Smooth muscle cell (in vitro differentiated cells): ENCODE results near the gene MINAR1. TPM values are rescaled to one million over a fixed set of nuclear protein-coding genes. Genes with fewer than 3 reads are reported as not detected.

Experiments used
- DNase-seq: peaks from one replicate; lab custom pipeline; 2025; ENCODE audit not compliant: unreplicated experiment; lab: John Stamatoyannopoulos, UW
- H2AFZ ChIP-seq: fragments of 200-600 bp; sonication (generic); 2 replicates; pipeline ENCODE4 v1.6.0; 2016; ENCODE audit warnings: antibody characterized with exemption, low read depth, mild to moderate bottlenecking
- H3F3A ChIP-seq: fragments of 200-600 bp; sonication (generic); 2 replicates; pipeline ENCODE4 v1.6.0; 2017; ENCODE audit warnings: antibody characterized with exemption, low read depth
- H3K27ac ChIP-seq: fragments of 200-600 bp; sonication (generic); 2 replicates; pipeline ENCODE4 v1.5.1; 2016; ENCODE audit warnings: low read depth, mild to moderate bottlenecking
- H3K27me3 ChIP-seq: fragments of 200-600 bp; sonication (generic); 2 replicates; pipeline ENCODE4 v1.6.1; 2016; ENCODE audit warnings: low read depth, mild to moderate bottlenecking
- H3K36me3 ChIP-seq: fragments of 200-600 bp; sonication (generic); 2 replicates; pipeline ENCODE4 v1.5.1; 2016; ENCODE audit warnings: low read depth
- H3K4me1 ChIP-seq: fragments of 200-600 bp; sonication (generic); 2 replicates; pipeline ENCODE4 v1.5.1; 2016; ENCODE audit warnings: low read depth
- H3K4me2 ChIP-seq: fragments of 200-600 bp; sonication (generic); 2 replicates; pipeline ENCODE4 v1.6.0; 2016; ENCODE audit warnings: mild to moderate bottlenecking
- H3K4me3 ChIP-seq: fragments of 200-600 bp; sonication (generic); 2 replicates; pipeline ENCODE4 v1.5.1; 2016; ENCODE audit warnings: mild to moderate bottlenecking
- H3K79me2 ChIP-seq: fragments of 200-600 bp; sonication (generic); 2 replicates; pipeline ENCODE4 v1.6.0; 2016; ENCODE audit warnings: low read depth, mild to moderate bottlenecking
- H3K9ac ChIP-seq: fragments of 200-600 bp; sonication (generic); 2 replicates; pipeline ENCODE4 v1.6.0; 2016; ENCODE audit warnings: low read depth
- H3K9me3 ChIP-seq: fragments of 200-600 bp; sonication (generic); replicated peaks from 2 replicates; pipeline ENCODE4 v1.5.1; 2016; ENCODE audit warnings: low read depth
- H4K20me1 ChIP-seq: fragments of 200-600 bp; sonication (generic); 2 replicates; pipeline ENCODE4 v1.6.0; 2016; ENCODE audit warnings: low read depth
- WGBS: methylation state at CpG from one replicate; pipeline ENCODE4 v1.1.7; 2016; ENCODE audit warnings: low lambda C conversion rate; 5-methylcytosine and 5-hydroxymethylcytosine counted together
- polyA plus RNA-seq: library from polyadenylated mRNA; unstranded; fragments of >200 nt; fragmentation: Nextera tagmentation; extraction: Ambion mirVana; gene quantifications from 2 replicates; pipeline ENCODE4 v1.2.1, GENCODE V29; 2016
- total RNA-seq: library from RNA; depleted of rRNA; stranded (reverse); fragments of >200 nt; gene quantifications from 2 replicates; pipeline ENCODE4 v1.2.3, GENCODE V29; 2014
- TF ChIP-seq, protein P1 (sequence below): fragments of 200-600 bp; sonication (generic); IDR thresholded peaks from 2 replicates; pipeline ENCODE4 v1.5.1; 2017; ENCODE audit warnings: borderline replicate concordance, mild to moderate bottlenecking, antibody characterized with exemption; ENCODE audit not compliant: insufficient read depth, poor library complexity, severe bottlenecking

MINAR1 gene
- total and polyA plus RNA-seq, 2 experiments from 2014 or later: 4.9 to 21.3 TPM

DNA sequence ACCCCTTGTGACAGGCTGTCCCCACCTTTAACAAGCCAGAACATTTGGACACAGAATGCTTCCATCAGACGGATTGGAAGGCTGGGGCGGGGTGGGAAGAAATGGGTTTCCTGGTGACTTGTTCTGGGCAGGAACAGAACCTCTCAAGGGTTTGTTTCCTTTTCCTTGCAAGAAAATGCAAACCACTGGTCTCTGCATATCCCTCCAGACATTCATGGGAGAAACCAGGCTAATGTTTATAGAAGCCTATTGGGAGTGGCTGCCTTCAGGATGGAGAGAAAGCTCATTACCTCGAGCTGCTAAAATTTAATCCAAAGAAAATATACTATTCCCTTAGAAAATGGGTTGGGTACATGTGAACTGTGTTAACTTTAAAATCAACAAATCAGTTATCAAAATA, 21.9 kb downstream of the MINAR1 start:
- Histone ChIP-seq H3K9me3 (no peaks in the 10 kb centered on the region), H3K4me1 (no peaks in the 10 kb centered on the region), H2AFZ (no peak overlapping the region), H4K20me1 (peaks cover 12% of the 10 kb centered on the region), H3K36me3 (no peaks in the 10 kb centered on the region), H3K27ac (no peak overlapping the region), H3K9ac (no peak overlapping the region), H3K27me3 (no peaks in the 10 kb centered on the region), H3K79me2 (peaks cover 4% of the 10 kb centered on the region), H3K4me2 (no peak overlapping the region), H3K4me3 (no peak overlapping the region), H3F3A (no peaks in the 10 kb centered on the region)
- TF ChIP-seq, protein P1, sequence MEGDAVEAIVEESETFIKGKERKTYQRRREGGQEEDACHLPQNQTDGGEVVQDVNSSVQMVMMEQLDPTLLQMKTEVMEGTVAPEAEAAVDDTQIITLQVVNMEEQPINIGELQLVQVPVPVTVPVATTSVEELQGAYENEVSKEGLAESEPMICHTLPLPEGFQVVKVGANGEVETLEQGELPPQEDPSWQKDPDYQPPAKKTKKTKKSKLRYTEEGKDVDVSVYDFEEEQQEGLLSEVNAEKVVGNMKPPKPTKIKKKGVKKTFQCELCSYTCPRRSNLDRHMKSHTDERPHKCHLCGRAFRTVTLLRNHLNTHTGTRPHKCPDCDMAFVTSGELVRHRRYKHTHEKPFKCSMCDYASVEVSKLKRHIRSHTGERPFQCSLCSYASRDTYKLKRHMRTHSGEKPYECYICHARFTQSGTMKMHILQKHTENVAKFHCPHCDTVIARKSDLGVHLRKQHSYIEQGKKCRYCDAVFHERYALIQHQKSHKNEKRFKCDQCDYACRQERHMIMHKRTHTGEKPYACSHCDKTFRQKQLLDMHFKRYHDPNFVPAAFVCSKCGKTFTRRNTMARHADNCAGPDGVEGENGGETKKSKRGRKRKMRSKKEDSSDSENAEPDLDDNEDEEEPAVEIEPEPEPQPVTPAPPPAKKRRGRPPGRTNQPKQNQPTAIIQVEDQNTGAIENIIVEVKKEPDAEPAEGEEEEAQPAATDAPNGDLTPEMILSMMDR: no peak
- DNase-seq: no peak
- WGBS: 87% methylated on average over 3 of the region's 3 CpGs

DNA sequence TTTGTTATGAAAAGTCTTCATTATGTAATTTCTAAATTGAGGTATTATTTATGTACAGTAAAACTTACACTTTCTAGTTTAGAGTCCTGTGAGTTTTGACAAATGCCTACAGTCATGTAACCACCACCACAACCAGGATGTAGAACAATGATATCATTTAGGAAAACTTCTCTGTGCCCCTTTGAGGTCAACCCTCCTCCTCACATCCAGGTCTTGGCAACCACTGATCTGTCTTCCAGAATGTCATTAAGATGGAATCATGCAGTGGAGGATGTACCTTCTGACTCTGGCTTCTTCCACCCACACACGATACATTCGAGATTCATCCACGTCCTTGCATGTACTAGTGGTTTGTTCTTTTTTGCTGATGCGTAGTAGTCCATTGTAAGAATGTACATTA, 23.2 kb downstream of the MINAR1 start:
- DNase-seq: no peak
- no peak overlapping the region for H3K9ac ChIP-seq
- H2AFZ ChIP-seq: no peak overlapping the region
- no peaks in the 10 kb centered on the region for H3F3A ChIP-seq
- WGBS: 92% methylated on average over 4 of the region's 4 CpGs
- TF ChIP-seq, protein P1: no peak
- no peaks in the 10 kb centered on the region for H3K36me3 ChIP-seq
- no peak overlapping the region for H3K4me3 ChIP-seq
- H3K9me3 ChIP-seq: no peaks in the 10 kb centered on the region
- no peak overlapping the region for H3K4me2 ChIP-seq
- no peaks in the 10 kb centered on the region for H3K79me2 ChIP-seq
- no peaks in the 10 kb centered on the region for H3K4me1 ChIP-seq
- H3K27me3 ChIP-seq: no peaks in the 10 kb centered on the region
- no peak overlapping the region for H3K27ac ChIP-seq
- peaks cover 14% of the 10 kb centered on the region for H4K20me1 ChIP-seq

DNA sequence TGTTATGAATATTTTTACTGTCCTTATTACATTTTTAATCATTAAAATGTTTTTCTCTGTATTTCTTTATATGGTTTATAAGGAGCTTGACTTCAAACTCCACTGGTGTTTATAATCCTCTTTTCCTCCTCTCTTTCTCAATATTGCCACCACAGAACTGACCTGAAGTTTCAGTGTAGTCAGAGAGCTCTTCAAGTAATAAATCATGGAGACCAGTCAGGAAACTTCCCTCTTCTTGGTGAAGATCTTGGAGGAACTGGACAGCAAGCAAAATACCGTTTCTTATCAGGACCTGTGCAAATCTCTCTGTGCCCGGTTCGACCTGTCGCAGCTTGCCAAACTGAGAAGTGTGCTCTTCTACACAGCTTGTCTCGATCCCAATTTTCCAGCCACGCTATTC, 23.8 kb downstream of the MINAR1 start:
- no peak overlapping the region for H3K4me2 ChIP-seq
- no peak overlapping the region for H3K27ac ChIP-seq
- no peak overlapping the region for H2AFZ ChIP-seq
- WGBS: 95% methylated on average over 6 of the region's 6 CpGs
- H3K27me3 ChIP-seq: no peaks in the 10 kb centered on the region
- no peak overlapping the region for H3K4me3 ChIP-seq
- H3K9me3 ChIP-seq: no peaks in the 10 kb centered on the region
- TF ChIP-seq, protein P1: no peak
- no peak for DNase-seq
- H3K4me1 ChIP-seq: no peaks in the 10 kb centered on the region
- no peak overlapping the region for H3K9ac ChIP-seq
- no peaks in the 10 kb centered on the region for H3F3A ChIP-seq
- peaks cover 15% of the 10 kb centered on the region for H4K20me1 ChIP-seq
- no peaks in the 10 kb centered on the region for H3K36me3 ChIP-seq
- H3K79me2 ChIP-seq: no peaks in the 10 kb centered on the region

DNA sequence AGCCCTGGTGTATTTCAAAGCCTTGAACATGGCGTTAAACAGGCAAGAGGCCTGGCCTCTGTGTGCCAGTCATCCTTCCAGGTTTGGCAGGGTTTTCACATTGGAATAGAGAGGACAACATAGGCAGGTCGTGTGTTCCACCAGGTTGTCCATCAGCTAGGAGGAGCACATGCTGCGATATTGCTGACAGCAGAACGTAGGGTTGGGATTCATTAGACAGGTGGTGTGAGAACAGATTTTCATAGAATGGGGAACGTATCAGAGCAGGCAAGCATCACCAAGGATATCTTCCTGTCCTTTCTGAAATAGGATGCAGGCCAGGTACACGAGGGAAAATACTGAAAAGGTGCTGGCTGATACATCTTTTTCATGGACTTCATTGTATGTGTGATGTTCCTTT, 26.4 kb downstream of the MINAR1 start:
- no peaks in the 10 kb centered on the region for H3K27me3 ChIP-seq

More for the DNA sequence above, 26.4 kb downstream of the MINAR1 start:
- H3K4me3 ChIP-seq: no peak overlapping the region
- no peaks in the 10 kb centered on the region for H3K9me3 ChIP-seq
- H3K9ac ChIP-seq: no peak overlapping the region
- H3K4me1 ChIP-seq: no peaks in the 10 kb centered on the region
- no peak overlapping the region for H2AFZ ChIP-seq
- H3K4me2 ChIP-seq: no peak overlapping the region
- DNase-seq: no peak
- 96% methylated on average over 6 of the region's 6 CpGs for whole genome bisulfite sequencing
- no peak overlapping the region for H3K27ac ChIP-seq
- no peaks in the 10 kb centered on the region for H3K79me2 ChIP-seq
- TF ChIP-seq, protein P1: no peak
- no peaks in the 10 kb centered on the region for H3K36me3 ChIP-seq
- H4K20me1 ChIP-seq: peaks cover 5% of the 10 kb centered on the region
- H3F3A ChIP-seq: no peaks in the 10 kb centered on the region
